Thoracic aorta (tissue), 2 donors: Measurements from ENCODE around the gene NTSR1. TPM values are rescaled to one million over a fixed set of nuclear protein-coding genes. Genes with fewer than 3 reads are reported as not detected.

Source experiments
- ATAC-seq: fragments of 150-250 bp; one replicate; pipeline ENCODE4 v1.8.0; 2017; ENCODE audit warnings: low read depth; ENCODE audit not compliant: insufficient number of reproducible peaks, low FRiP score
- DNase-seq: peaks from one replicate; pipeline ENCODE4 v3.0.0-alpha.2; 2020; ENCODE audit warnings: low spot score
- H3K27ac ChIP-seq, 2 donors: fragments of 200-600 bp; sonication (generic); 1 replicate in 1 of 2; 2 replicates in 1 of 2; pipeline ENCODE4 v1.5.1; 2016; ENCODE audit warnings: mild to moderate bottlenecking in 2 of 2, moderate library complexity in 2 of 2
- H3K27me3 ChIP-seq: fragments of 200-600 bp; sonication (generic); replicated peaks from 2 replicates; pipeline ENCODE4 v1.6.0; 2016; ENCODE audit warnings: mild to moderate bottlenecking; ENCODE audit not compliant: insufficient read depth
- H3K36me3 ChIP-seq: fragments of 200-600 bp; sonication (generic); one replicate; pipeline ENCODE4 v1.5.1; 2016
- H3K4me1 ChIP-seq, 2 donors: fragments of 200-600 bp; sonication (generic); 1 replicate in 1 of 2; 2 replicates in 1 of 2; pipeline versions ENCODE4 v1.5.1 to v1.6.0; 2016; ENCODE audit warnings: low read depth in 2 of 2, mild to moderate bottlenecking in 1 of 2; ENCODE audit not compliant: control insufficient read depth in 1 of 2
- H3K4me3 ChIP-seq: fragments of 200-600 bp; sonication (generic); 2 replicates; pipeline ENCODE4 v1.5.1; 2016; ENCODE audit warnings: mild to moderate bottlenecking
- H3K9me3 ChIP-seq: fragments of 200-600 bp; sonication (generic); 2 replicates; pipeline ENCODE4 v1.5.1; 2016
- CTCF ChIP-seq: fragments of 200-600 bp; sonication (generic); IDR thresholded peaks from one replicate; pipeline ENCODE4 v1.5.1; 2019; ENCODE audit warnings: antibody characterized with exemption
- total RNA-seq, 2 donors: library from RNA; depleted of rRNA; stranded (reverse); fragments of >200 nt; gene quantifications; one replicate each; pipeline versions ENCODE4 v1.1.0 to v1.2.3, GENCODE V29; 2016

NTSR1 gene
- total RNA-seq, 2 donors from 2014 or later: not detected

DNA sequence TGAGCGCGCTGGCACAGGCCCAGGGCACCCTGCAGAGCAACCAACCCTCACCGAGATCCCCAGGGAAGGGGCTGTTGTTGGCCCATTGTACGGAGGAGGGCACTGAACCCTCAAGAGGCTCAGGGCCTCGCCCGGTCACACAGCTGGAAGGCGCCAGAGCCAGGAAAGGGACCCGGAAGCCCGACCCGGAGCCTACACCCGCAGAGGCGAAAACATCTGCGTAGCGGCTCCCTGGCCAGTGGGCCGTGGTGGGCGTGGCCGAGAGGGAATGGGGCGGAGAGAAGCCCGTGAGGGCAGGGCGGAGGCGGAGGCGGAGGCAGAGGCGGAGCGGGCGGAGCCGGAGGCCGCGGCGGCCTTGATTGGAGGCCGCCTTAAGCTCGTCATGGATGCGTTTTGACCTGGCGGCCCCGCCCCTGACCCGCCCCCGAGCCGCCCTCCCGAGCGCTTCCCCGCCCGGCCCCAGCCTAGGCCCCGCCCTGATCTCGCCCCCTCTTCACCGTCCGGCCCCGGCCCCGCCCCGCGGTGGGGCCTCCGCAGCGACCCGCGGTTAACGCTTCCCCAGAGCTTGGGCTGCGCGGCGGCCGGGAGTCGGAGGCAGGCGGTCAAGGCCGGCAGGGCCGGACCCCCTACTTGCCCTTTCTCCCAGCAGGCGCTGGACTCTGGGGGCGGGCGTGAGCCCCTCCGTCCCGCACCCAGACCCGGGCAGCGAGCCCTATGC lies 85.5 kb downstream of the NTSR1 start:
- Histone ChIP-seq H3K4me3 (peak overlapping the region; percentile 89), H3K9me3 (no peaks in the 10 kb centered on the region), H3K27me3 (no peaks in the 10 kb centered on the region), H3K4me1 (peaks cover 3 to 23% of the 10 kb centered on the region in 2 donors), H3K27ac (peak overlapping the region; percentile 84 to 92), H3K36me3 (peaks cover 4% of the 10 kb centered on the region)
- TF ChIP-seq CTCF: no peak
- DNase-seq (peak; percentile 88), ATAC-seq (peak; percentile 80)

GRCh38 chr20:62795023-62795761 lies 86.6 kb downstream of the NTSR1 start:
- ATAC-seq (no peak), DNase-seq (no peak)
- peak overlapping the region; percentile 89 for H3K4me3 ChIP-seq
- H3K36me3 ChIP-seq: peaks cover 9% of the 10 kb centered on the region
- H3K27ac ChIP-seq: peak overlapping the region; percentile 69 to 76
- H3K27me3 ChIP-seq: no peaks in the 10 kb centered on the region
- no peaks in the 10 kb centered on the region for H3K9me3 ChIP-seq
- no peak for TF ChIP-seq CTCF
- peaks cover 3 to 23% of the 10 kb centered on the region in 2 donors for H3K4me1 ChIP-seq

DNA sequence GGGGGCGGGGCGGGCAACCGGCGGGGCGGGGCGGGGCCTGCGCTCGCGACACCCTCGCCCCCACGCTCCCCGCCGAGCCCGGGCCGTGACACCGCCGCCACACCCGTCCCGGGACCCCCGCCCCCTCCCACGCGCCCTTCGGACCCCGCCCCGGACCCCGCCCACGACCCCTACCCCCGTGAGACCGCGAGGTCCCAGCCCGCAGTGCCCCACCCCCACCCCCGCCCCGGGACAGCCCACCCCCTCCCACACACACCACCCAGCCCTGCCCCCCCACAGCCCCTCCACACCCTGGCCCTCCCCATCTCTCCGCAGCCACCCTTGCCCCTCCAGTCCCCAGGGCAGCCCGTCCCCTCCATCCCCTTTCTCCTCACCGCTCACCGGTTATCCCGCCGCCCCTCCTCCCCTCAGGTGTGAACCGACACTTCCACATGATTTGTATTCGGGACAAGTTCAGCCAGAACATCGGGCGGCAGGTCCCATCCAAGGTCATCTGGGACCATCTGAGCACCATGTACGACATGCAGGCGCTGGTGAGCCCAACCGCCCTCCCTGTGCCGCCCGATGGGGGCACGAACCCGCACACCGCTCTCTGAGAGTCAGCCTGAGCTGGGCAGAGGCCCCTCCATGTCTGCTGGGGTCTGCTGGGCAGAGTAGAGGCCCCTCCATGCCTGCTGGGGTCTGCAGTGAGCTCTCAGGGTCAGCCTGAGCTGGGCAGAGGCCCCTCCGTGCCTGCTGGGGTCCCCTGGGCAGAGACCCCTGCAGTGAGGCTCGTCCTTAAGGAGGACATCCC lies 88.3 kb downstream of the NTSR1 start:
- H3K4me3 ChIP-seq: peak overlapping the region; percentile 89
- no peak for TF ChIP-seq CTCF
- DNase-seq: no peak
- H3K36me3 ChIP-seq: peaks cover 9% of the 10 kb centered on the region
- H3K4me1 ChIP-seq: peaks cover 3 to 23% of the 10 kb centered on the region in 2 donors
- no peaks in the 10 kb centered on the region for H3K27me3 ChIP-seq
- ATAC-seq: no peak
- H3K27ac ChIP-seq: peak overlapping the region in 1 of 2 donors; percentile 2
- H3K9me3 ChIP-seq: no peaks in the 10 kb centered on the region

GRCh38 chr20:62797671-62798532 lies 89.3 kb downstream of the NTSR1 start:
- DNase-seq (no peak), ATAC-seq (no peak)
- Histone ChIP-seq H3K9me3 (no peaks in the 10 kb centered on the region), H3K4me3 (no peak overlapping the region), H3K27ac (no peak overlapping the region), H3K4me1 (peaks cover 3 to 24% of the 10 kb centered on the region in 2 donors), H3K36me3 (peaks cover 9% of the 10 kb centered on the region), H3K27me3 (no peaks in the 10 kb centered on the region)
- TF ChIP-seq CTCF: no peak
